GM19099 (cell line): ENCODE results near the gene BLVRB.

Experiments used
- POLR2A ChIP-seq: IDR thresholded peaks from 3 replicates; pipeline ENCODE4 v1.6.1; 2011; ENCODE audit warnings: low read depth; ENCODE audit not compliant: insufficient read length; ENCODE audit errors: extremely low read depth

Gene BLVRB

DNA sequence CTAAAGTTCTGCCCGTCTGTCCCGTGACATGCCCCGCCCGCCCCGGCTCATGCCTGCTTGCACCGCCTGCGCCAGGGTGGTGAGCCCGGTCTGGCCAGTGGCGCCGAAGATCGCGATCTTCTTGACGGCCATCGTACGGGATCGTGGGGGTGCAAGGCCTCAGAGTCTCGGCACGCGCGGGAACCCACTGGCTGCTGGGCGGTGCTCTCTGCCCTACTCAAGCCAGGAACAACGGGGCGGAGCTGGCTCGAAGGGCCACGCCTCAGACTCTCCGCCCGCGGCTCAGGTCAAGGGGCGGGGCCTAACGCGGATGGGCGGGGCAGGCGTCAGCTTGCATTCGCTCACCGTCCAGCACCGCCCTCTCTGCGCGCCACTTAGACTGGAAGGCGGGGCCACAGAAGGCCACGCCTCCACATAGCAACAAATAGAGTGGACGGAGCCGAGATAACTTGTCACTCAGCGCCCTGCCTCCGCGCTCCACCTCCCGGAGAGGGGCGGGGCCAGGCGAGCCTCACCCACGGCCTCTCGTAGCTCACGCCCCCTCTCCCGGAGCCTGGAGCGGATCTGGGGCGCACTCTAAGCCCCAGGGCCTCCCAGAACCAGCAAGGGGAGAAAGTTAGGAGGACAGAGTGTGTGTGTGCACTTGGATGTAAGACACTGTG lies at the start of gene BLVRB:
BLVRB (minus strand) TSS at position 189 of the 662 bp plus-strand sequence; CDS start at position 132, 57 bp downstream.
- peak; percentile 60 for TF ChIP-seq POLR2A

- no peak for TF ChIP-seq POLR2A
Observed at GRCh38 chr19:40513741-40514315, 48.3 kb upstream of the BLVRB start.

DNA sequence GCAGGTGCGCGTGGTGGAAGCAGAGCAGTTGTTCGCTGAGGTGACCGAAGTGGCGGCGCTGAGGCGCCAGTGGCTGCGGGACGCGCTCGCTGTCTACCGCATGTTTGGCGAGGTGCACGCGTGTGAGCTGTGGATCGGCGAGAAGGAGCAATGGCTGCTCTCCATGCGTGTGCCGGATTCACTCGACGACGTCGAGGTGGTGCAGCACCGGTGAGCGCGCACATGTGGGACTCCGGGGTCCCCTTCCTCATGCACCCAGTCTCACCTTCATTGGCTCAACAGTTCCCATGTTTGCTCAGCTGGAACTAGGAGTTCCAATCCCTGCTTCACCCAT lies 47.8 kb upstream of the BLVRB start:
- no peak for TF ChIP-seq POLR2A

GRCh38 chr19:40512473-40513344 lies 47.2 kb upstream of the BLVRB start:
- no peak for TF ChIP-seq POLR2A

- no peak for TF ChIP-seq POLR2A
Observed at GRCh38 chr19:40512110-40512472, 46.5 kb upstream of the BLVRB start.

GRCh38 chr19:40511487-40511886 lies 45.9 kb upstream of the BLVRB start:
- TF ChIP-seq POLR2A: no peak

DNA sequence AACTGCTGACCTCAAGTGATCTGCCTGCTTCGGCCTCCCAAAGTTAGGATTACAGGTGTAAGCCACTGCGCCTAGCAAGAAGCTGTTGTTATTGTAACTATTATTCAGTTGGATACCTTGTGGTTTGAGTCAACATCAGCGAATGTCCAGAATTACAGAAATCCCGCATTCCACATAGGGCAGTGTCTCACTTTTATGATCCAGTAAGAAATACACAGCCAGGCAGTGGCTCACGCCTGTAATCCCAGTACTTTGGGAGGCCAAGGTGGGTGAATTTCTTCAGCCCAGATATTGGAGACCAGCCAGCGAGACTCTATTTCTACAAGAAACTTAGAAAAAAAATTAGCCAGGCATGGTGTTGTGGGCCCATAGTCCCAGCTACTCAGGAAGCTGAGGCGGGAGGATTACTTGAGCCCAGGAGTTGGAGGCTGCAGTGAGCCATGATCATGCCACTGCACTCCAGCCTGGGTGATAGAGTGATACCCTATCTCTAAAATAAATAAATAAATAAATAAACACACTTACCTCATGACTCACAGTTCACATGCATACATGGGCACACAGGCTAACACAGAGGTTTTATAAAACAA lies 45.1 kb upstream of the BLVRB start:
- no peak for TF ChIP-seq POLR2A

- TF ChIP-seq POLR2A: no peak
Observed at GRCh38 chr19:40508739-40509260, 43.3 kb upstream of the BLVRB start.

DNA sequence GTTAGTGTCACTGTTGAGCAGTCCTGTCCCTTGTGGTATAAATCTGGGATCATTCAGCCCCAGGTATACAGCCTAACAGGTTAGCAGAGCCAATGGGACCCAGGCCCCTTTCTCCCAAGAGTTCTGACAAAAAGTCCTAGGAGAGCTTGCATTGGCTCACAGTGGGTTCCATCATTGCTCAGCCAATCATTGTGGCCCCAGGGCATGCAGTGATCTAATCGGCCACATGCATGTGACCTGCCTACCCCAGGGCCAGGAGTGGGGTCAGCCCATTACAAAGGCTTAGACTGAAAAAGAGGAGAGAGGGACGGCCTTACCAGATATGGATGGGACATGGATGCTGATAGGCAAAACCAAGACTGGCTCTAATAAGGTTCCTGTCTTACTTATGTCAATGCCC lies 42.3 kb upstream of the BLVRB start:
- no peak for TF ChIP-seq POLR2A

DNA sequence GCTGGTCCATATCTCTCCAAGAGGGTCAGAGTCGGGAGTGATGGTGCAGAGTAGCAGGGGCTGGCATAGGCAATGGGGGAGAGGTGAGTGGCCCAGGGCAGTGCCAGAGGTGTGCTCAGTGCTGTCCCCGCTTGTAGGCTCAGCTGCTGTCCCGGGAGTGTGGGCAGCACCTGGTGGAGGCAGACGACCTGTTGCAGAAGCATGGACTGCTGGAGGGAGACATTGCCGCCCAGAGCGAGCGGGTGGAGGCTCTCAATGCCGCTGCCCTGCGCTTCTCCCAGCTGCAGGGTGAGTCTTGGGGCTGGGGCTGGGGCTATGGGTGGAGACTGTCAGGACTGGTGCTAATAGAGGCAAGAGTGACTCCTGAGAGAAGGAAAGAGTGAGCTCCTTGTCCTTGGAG lies 40.6 kb upstream of the BLVRB start:
- TF ChIP-seq POLR2A: no peak

DNA sequence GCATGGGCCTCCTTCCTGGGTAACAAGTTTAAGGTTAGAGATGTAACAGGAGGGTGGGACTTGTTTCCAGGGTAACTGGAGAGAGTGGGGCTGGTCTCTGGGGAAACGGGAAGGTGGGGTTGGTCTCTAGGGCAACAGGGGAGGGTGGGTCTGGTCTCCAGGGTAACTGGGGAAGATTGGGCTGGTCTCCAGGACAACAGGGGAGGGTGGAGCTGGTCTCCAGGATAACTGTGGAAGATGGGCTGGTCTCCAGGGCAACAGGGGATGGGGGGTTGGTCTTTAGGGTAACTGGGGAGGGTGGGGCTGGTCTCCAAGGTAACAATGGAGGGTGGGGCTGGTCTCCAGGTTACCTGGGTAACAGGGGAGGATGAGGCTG lies 37.8 kb upstream of the BLVRB start:
- no peak for TF ChIP-seq POLR2A

DNA sequence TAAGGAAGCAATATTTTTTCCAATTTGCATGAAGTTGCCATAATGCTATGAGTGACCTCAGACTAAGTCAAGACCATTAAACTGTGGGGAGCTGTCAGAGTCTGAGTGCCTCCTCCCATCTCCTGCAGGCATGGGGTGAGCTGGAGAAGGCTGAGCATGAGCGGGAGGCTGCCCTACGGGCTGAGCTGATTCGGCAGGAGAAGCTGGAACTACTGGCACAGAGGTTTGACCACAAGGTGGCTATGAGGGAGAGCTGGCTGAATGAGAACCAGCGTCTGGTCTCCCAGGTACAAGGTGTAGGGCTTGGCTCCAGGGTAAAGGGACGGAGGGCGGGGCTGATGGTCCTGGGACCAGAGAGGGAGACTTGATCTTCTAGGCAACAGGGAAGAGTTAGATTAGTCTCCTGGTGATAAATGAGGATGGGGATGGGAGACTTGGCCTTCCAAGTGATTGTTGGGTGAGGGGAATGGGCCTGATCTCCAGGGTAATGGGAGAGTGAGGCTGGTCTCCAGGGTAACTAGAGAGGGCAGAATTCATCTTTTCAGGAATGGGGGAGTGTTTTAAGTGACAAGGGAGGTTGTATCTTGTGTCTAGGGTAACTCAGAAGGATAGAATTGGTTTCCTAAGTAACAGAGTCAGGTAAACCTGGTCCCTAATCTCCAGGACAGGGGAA lies 37.2 kb upstream of the BLVRB start:
- TF ChIP-seq POLR2A: no peak

- no peak for TF ChIP-seq POLR2A
Observed at GRCh38 chr19:40502081-40502480, 36.5 kb upstream of the BLVRB start.

- TF ChIP-seq POLR2A: no peak
Observed at GRCh38 chr19:40501599-40501998, 36.1 kb upstream of the BLVRB start.

DNA sequence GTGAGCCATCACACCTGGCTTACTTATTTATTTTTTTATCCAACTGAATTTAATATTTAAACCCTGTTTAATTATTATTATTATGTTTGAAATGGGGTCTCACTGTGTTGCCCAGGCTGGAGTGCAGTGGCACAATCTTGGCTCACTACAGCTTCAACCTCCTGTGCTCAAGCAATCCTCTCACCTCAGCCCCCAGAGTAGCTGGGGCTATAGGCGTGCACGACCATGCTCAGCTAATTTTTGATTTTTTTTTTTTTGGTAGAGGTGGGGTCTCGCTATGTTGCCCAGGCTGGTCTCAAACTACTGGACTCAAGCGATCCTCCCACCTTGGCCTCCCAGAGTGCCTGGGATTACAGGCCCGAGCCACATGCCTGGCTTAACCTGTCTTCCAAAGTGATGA lies 33.8 kb upstream of the BLVRB start:
- TF ChIP-seq POLR2A: no peak
